Gastroesophageal sphincter (tissue), 3 donors: ENCODE data around the gene BAK1.

Source experiments
- POLR2A ChIP-seq, 2 donors: fragments of 450-650 bp; IDR thresholded peaks; one replicate each; pipeline ENCODE4 v1.6.1; 2017; ENCODE audit warnings: antibody characterized with exemption in 2 of 2, mild to moderate bottlenecking in 2 of 2, moderate library complexity in 1 of 2
- POLR2AphosphoS5 ChIP-seq: sonication (generic); formaldehyde crosslinking; IDR thresholded peaks from one replicate; pipeline ENCODE4 v1.6.1; 2017; ENCODE audit warnings: antibody characterized with exemption
- TF ChIP-seq, protein P1 (sequence below), 4 experiments: fragments of 200-600 bp in 2 of 4; fragments of 450-650 bp in 2 of 4; sonication (generic) in 1 of 4; IDR thresholded peaks; one replicate each; pipeline ENCODE4 v1.5.1; 2017 to 2019; ENCODE audit warnings: antibody characterized with exemption in 4 of 4, mild to moderate bottlenecking in 2 of 4, moderate library complexity in 2 of 4

DNA sequence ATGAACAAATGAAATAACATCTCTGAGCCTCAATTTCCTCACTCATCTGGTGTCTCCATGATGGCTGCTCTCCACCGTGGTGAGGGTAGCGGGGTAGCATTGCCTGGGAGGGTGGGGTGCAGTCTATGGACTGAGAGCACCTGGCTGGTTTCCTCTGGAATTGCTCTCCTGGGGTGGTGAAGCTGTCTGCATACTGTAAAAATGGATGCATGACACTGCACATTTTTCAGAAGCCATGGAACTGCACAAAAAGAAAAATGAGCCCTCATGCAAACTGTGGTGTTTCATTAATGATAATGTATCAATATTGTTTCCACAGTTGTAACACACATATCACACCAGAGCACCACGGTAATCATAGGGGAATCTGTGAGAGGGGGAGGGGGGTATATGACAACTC is 28.9 kb upstream of the BAK1 start:
- TF ChIP-seq, protein P1, sequence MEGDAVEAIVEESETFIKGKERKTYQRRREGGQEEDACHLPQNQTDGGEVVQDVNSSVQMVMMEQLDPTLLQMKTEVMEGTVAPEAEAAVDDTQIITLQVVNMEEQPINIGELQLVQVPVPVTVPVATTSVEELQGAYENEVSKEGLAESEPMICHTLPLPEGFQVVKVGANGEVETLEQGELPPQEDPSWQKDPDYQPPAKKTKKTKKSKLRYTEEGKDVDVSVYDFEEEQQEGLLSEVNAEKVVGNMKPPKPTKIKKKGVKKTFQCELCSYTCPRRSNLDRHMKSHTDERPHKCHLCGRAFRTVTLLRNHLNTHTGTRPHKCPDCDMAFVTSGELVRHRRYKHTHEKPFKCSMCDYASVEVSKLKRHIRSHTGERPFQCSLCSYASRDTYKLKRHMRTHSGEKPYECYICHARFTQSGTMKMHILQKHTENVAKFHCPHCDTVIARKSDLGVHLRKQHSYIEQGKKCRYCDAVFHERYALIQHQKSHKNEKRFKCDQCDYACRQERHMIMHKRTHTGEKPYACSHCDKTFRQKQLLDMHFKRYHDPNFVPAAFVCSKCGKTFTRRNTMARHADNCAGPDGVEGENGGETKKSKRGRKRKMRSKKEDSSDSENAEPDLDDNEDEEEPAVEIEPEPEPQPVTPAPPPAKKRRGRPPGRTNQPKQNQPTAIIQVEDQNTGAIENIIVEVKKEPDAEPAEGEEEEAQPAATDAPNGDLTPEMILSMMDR (IDR thresholded peaks at IDR 0.05): no peak
- TF ChIP-seq POLR2A (IDR thresholded peaks at IDR 0.05) (no peak), POLR2AphosphoS5 (no peak)
